GM12892 (cell line): ENCODE measurements around the gene FUT8.
A peak's percentile ranks its signal among the peaks of the same experiment; 100 is the strongest.

Experiments
- DNase-seq: peaks from one replicate; pipeline ENCODE4 v3.0.0; 2011; ENCODE audit not compliant: insufficient read length
- FAIRE-seq: peaks from 2 replicates; lab custom pipeline; 2011; peaks lifted over from hg19 to GRCh38; lab: Jason Lieb, UNC
- POLR2A ChIP-seq: IDR thresholded peaks from 2 replicates; pipeline ENCODE4 v1.6.1; 2011; ENCODE audit warnings: low read depth, low read length, control low read depth
- POLR2AphosphoS5 ChIP-seq: IDR thresholded peaks from 2 replicates; pipeline ENCODE4 v1.6.1; 2011; ENCODE audit warnings: low read depth, low read length, control low read depth
- TAF1 ChIP-seq: IDR thresholded peaks from 2 replicates; pipeline ENCODE4 v1.6.1; 2011; ENCODE audit warnings: low read depth, mild to moderate bottlenecking, control low read depth, low read length, borderline replicate concordance

The FUT8 gene

GRCh38 chr14:65745396-65746190 lies 333.1 kb downstream of the FUT8 start:
- FAIRE-seq (no peak), DNase-seq (no peak)
- TF ChIP-seq POLR2A (no peak), POLR2AphosphoS5 (no peak), TAF1 (no peak)

GRCh38 chr14:65748796-65749195 lies 336.3 kb downstream of the FUT8 start:
- FAIRE-seq: no peak
- TF ChIP-seq POLR2A: no peak
- no peak for TF ChIP-seq TAF1
- no peak for TF ChIP-seq POLR2AphosphoS5
- DNase-seq: no peak

- TF ChIP-seq POLR2A (no peak), POLR2AphosphoS5 (no peak), TAF1 (no peak)
- FAIRE-seq (no peak), DNase-seq (no peak)
Observed at GRCh38 chr14:65749287-65749686, 336.8 kb downstream of the FUT8 start.

- FAIRE-seq: no peak
- DNase-seq: no peak
Observed at GRCh38 chr14:65750906-65751305, 338.4 kb downstream of the FUT8 start.

GRCh38 chr14:65751510-65751909 lies 339.0 kb downstream of the FUT8 start:
- TF ChIP-seq TAF1 (no peak), POLR2A (no peak), POLR2AphosphoS5 (no peak; the same call in 1 of the 2 replicates)
- FAIRE-seq (no peak), DNase-seq (no peak)

More at GRCh38 chr14:65750906-65751305, 338.4 kb downstream of the FUT8 start:
- TF ChIP-seq TAF1: no peak

- no peak for FAIRE-seq
Observed at GRCh38 chr14:65753061-65753460, 340.5 kb downstream of the FUT8 start.

GRCh38 chr14:65755331-65755730 lies 342.8 kb downstream of the FUT8 start:
- TF ChIP-seq POLR2A (no peak; the same call in 1 of the 2 replicates), POLR2AphosphoS5 (no peak), TAF1 (no peak)
- peak; percentile 17 for FAIRE-seq
- DNase-seq: no peak

More at GRCh38 chr14:65753061-65753460, 340.5 kb downstream of the FUT8 start:
- TF ChIP-seq POLR2A (no peak), TAF1 (no peak), POLR2AphosphoS5 (no peak)
- no peak for DNase-seq

- FAIRE-seq (no peak), DNase-seq (no peak)
- TF ChIP-seq POLR2AphosphoS5 (no peak), TAF1 (no peak), POLR2A (no peak)
Observed at GRCh38 chr14:65756880-65757279, 344.4 kb downstream of the FUT8 start.

GRCh38 chr14:65769151-65769550 lies 356.6 kb downstream of the FUT8 start:
- DNase-seq (no peak), FAIRE-seq (no peak)
- TF ChIP-seq POLR2AphosphoS5 (no peak), TAF1 (no peak), POLR2A (no peak)

- no peak for FAIRE-seq
- TF ChIP-seq TAF1 (no peak), POLR2AphosphoS5 (no peak), POLR2A (no peak)
- DNase-seq: no peak
Observed at GRCh38 chr14:65770681-65771080, 358.2 kb downstream of the FUT8 start.

- FAIRE-seq (no peak), DNase-seq (no peak)
- no peak for TF ChIP-seq POLR2AphosphoS5
Observed at GRCh38 chr14:65771271-65771670, 358.7 kb downstream of the FUT8 start.

- no peak for DNase-seq
- no peak for FAIRE-seq
- TF ChIP-seq TAF1 (no peak), POLR2AphosphoS5 (no peak), POLR2A (no peak)
Observed at GRCh38 chr14:65772466-65772865, 359.9 kb downstream of the FUT8 start.
